ENCODE measurements around the gene STIM2.

- no peak for TF ChIP-seq EZH2 (IDR thresholded peaks at IDR 0.05; ENCODE audit: borderline replicate concordance, insufficient read depth, low read depth, low read length, poor library complexity, severe bottlenecking)
- no peak for TF ChIP-seq CTCF (IDR thresholded peaks at IDR 0.05)
Measured at GRCh38 chr4:26873391-26874026, 12.9 kb downstream of the STIM2 start.

Measured in B cell (primary cell).